A549 treated with AZD2906 at 1 μM for 4 hours (cell line): ENCODE measurements around the gene RNFT2. TPM values are rescaled to one million over a fixed set of nuclear protein-coding genes. Genes with fewer than 3 reads are reported as not detected.

ENCODE experiments used
- total RNA-seq: library from RNA; stranded (reverse); fragments of 200-300 nt; extraction: Qiagen RNA extraction; gene quantifications from 5 replicates; pipeline ENCODE4 v1.2.3, GENCODE V29; 2022

The RNFT2 gene, protein sequence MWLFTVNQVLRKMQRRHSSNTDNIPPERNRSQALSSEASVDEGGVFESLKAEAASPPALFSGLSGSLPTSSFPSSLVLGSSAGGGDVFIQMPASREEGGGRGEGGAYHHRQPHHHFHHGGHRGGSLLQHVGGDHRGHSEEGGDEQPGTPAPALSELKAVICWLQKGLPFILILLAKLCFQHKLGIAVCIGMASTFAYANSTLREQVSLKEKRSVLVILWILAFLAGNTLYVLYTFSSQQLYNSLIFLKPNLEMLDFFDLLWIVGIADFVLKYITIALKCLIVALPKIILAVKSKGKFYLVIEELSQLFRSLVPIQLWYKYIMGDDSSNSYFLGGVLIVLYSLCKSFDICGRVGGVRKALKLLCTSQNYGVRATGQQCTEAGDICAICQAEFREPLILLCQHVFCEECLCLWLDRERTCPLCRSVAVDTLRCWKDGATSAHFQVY
- 1.5 to 2.7 TPM (median 2.0 TPM) in 5 replicates for total RNA-seq

DNA sequence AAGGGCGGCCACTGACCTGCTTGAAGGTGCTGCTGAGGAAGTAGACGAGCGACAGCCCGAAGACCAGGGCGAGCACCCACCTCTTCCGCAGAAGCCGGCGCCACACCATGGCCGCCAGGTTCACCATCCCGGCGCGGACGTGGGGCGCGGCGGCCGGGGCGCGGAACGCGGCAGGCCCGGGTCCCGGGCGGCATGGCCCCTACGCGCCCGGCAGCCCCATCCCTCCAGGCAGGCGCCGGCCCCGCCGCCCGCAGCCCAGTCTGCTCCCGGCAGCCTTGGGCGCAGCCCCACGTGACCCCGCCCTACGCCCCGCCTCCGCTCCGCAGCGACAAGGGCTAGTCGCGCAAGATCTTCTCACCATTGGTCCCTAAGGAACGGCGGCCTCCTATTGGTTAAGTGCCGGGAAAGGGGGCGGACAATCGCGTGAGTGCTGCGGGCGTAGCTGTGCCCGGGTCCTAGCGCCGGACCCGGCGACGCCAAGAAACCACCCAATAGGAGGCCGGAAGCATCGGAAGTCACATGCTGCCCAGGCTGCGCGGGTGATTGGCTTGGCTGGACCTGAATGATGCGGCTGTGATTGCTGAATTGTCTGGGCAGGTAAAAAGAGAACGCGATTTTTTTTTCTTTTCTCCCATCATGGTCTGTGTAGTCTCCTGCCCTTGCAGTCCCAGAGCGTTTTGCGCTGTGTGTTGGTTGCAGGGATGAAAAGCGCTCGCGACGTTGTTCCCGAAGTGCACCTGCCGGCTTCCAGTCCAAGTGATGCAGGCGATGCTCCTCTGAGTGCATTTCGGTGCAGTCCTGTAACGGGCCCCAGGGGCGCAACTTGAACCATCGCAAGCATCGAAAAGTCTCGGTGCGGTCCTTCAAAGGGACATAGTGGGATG lies at the start of gene RNFT2, which contains the start of gene SPRING1:
Gene RNFT2 (plus strand): TSS at position 542 of the 884 bp plus-strand sequence. CDS start 2,183 bp downstream, outside the sequence.
Gene SPRING1 (minus strand): TSS at position 296 of the 884 bp plus-strand sequence. CDS start 169 bp downstream, at position 127.

DNA sequence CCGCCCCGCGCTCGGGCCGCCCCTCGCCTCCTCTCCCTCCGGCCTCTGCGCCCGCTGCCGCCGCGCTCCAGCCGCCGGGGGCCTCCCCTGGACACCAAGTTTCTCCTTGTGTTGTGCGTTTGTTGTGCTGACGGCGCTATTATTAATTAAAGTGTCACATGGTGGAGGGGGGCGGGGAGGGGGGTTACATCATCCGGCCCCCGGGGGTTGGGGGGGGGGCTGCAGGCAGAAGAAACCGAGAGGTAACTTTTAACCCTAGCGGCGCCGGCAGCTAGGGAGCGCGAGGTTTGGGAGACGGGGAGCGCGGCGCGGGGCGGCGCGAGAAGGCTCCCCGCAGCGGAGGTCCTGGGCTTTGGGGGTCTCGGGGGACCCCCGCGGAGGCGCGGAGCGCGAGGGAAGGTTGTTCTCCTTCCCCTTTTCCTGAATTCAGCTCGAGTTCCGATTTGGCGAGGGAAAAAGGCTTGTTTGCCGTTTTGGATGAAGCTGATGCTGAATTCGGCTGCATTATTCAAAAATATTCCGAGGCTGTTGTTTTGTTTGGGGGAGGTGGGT lies 143.3 kb downstream of the RNFT2 start, which contains the start of gene HRK:
Gene HRK (minus strand): TSS at position 117 of the 552 bp plus-strand sequence. CDS start 134 bp downstream, outside the sequence.

Other genes with a start within 250 kb of the RNFT2 start
- 1.2 to 1.6 TPM (median 1.3 TPM) in 5 replicates for gene MAP1LC3B2, start 178.9 kb upstream of the RNFT2 start, total RNA-seq
- 16.4 to 28.0 TPM (median 26.4 TPM) in 5 replicates for gene SPRING1, start 246 bp upstream of the RNFT2 start, total RNA-seq
- 1.4 to 2.1 TPM (median 1.8 TPM) in 5 replicates for gene HRK, start 143.1 kb downstream of the RNFT2 start, total RNA-seq
- 5.2 to 6.4 TPM (median 6.3 TPM) in 5 replicates for gene FBXW8, start 172.6 kb downstream of the RNFT2 start, total RNA-seq